ENCODE measurements around the gene ACO1. TPM values are rescaled to one million over a fixed set of nuclear protein-coding genes. Genes with fewer than 3 reads are reported as not detected.

ACO1 gene
- total and polyA plus RNA-seq, 5 experiments from 2014 or later: 8.3 to 14.5 (median 11.0) TPM

DNA sequence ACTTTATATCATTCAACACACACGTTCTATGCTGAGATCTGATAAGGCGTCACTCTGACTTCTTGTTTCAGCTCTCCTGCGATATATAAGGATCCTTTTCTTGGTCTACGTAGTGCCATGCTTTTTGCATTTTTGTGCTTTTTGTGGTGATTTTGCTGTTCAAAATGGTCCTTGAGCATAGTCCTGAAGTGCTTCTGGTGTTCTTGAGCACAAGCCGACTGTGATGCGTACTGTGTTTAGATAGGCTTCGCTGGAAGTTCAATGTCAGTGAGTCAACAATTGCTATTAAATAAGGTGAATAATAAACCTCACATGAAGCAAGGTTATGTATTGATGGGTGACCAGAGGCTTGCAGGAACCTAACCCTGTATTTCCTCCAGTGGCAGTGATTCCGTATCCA, 46.8 kb downstream of the ACO1 start:
- peak overlapping the region in 1 of 10 donors; percentile 54 for H3K27ac Mint-ChIP-seq
- POLR2A ChIA-PET: no interaction called here
- DNase-seq (no peak), ATAC-seq (no peak)
- no peak overlapping the region for H3K4me3 Mint-ChIP-seq
- peaks cover 0 to 6% (median 4%) of the 10 kb centered on the region in 4 donors for H3K4me1 Mint-ChIP-seq
- H3K36me3 Mint-ChIP-seq: peaks cover 0 to 62% (median 2%) of the 10 kb centered on the region in 3 donors
- H3K27me3 Mint-ChIP-seq: no peaks in the 10 kb centered on the region
- no peaks in the 10 kb centered on the region for H3K9me3 Mint-ChIP-seq

DNA sequence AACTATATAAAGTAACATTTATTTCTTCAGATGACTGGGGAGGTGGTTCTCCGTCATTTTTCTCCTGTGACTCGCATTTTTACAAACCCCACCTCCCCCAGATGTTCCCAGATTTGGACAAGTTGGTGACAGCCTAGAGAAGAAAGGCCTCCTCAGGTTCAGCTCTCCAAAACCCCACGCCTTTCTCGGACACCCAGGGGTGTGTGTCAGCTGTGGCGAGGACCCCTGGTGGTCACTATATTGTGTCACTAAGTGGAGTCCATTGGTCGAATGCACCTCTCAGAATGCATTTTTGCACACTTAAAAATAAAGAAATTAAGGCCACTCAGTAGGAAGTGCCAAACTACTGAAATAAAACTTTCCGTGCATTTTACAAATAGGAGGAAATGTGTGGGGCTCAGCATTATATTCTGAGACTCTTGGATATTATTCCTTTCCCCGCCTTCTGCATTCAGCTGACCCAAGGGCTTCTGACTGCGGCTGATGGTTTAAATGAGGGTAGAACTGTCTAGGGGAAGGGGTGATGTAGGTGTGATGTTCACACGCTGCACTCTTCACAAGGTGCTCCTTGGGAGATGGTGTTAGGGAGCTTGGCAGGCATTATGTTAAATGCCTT, 47.6 kb downstream of the ACO1 start:
- ATAC-seq: peak; percentile 59 to 72
- Mint-ChIP-seq H3K9me3 (no peaks in the 10 kb centered on the region), H3K27me3 (no peaks in the 10 kb centered on the region), H3K36me3 (peaks cover 0 to 66% (median 0%) of the 10 kb centered on the region in 3 donors), H3K4me1 (peaks cover 0 to 4% (median 2%) of the 10 kb centered on the region in 4 donors), H3K4me3 (no peak overlapping the region), H3K27ac (peak overlapping the region in 4 of 10 donors; percentile 23 to 58 (median 52))
- peak; percentile 13 to 69 (median 30) for DNase-seq
- POLR2A ChIA-PET: no interaction called here

GRCh38 chr9:32434892-32435291, 50.4 kb downstream of the ACO1 start:
- no peak for ATAC-seq
- Mint-ChIP-seq H3K9me3 (no peaks in the 10 kb centered on the region), H3K27ac (no peak overlapping the region), H3K27me3 (no peaks in the 10 kb centered on the region), H3K4me3 (no peak overlapping the region), H3K36me3 (peaks cover 0 to 79% (median 2%) of the 10 kb centered on the region in 3 donors), H3K4me1 (peaks cover 0 to 2% (median 0%) of the 10 kb centered on the region in 4 donors)
- POLR2A ChIA-PET: no interaction called here
- DNase-seq: no peak

DNA sequence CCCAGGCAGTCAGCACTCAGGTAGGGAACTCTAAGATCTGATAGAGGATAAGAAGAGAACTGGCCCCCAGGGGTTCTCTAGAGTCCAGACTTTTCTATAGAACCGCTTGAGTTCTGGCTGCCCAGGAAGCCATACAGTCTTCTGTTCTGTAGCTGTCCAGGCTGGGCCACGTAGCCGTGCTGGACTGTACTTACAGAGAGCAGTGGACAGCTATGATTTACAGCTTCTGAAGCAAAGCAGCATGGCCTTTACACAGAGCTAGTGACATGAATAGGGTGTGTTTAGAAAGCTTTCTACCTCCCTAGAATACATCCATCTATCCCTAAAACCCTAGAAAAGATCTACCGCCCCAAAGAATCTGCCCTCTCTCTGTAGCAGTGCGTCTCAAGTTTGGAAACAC, 57.2 kb downstream of the ACO1 start:
- H3K36me3 Mint-ChIP-seq: peaks cover 0 to 88% (median 37%) of the 10 kb centered on the region in 3 donors
- H3K27me3 Mint-ChIP-seq: no peaks in the 10 kb centered on the region
- peak overlapping the region in 4 of 10 donors; percentile 37 to 42 (median 38) for H3K27ac Mint-ChIP-seq
- ATAC-seq (no peak), DNase-seq (no peak)
- POLR2A ChIA-PET: no interaction called here
- no peak overlapping the region for H3K4me3 Mint-ChIP-seq
- H3K4me1 Mint-ChIP-seq: peaks cover 0 to 2% (median 0%) of the 10 kb centered on the region in 4 donors
- H3K9me3 Mint-ChIP-seq: no peaks in the 10 kb centered on the region

DNA sequence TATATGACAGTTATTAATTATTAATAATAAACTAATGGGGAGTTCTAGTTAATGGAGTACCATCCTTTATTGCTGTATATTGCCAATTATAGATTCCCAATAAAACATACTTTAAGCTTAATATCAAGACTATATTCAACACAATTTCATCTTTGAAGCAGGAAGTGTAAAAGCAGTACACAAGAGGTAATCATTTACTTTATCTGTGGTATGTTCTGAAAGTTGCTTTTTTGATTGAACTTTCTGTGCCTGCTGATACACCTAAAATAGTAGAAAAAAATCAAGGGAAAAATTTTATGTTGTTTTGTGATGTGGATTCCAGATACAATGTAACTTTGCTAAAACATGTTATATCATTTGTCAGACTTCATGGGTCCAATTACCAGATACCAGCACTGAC, 58.0 kb downstream of the ACO1 start:
- peak overlapping the region in 1 of 10 donors; percentile 29 for H3K27ac Mint-ChIP-seq
- DNase-seq (no peak), ATAC-seq (no peak)
- peaks cover 5 to 87% (median 44%) of the 10 kb centered on the region in 3 donors for H3K36me3 Mint-ChIP-seq
- H3K9me3 Mint-ChIP-seq: no peaks in the 10 kb centered on the region
- H3K4me1 Mint-ChIP-seq: peaks cover 0 to 4% (median 0%) of the 10 kb centered on the region in 4 donors
- POLR2A ChIA-PET: no interaction called here
- no peak overlapping the region for H3K4me3 Mint-ChIP-seq
- no peaks in the 10 kb centered on the region for H3K27me3 Mint-ChIP-seq

DNA sequence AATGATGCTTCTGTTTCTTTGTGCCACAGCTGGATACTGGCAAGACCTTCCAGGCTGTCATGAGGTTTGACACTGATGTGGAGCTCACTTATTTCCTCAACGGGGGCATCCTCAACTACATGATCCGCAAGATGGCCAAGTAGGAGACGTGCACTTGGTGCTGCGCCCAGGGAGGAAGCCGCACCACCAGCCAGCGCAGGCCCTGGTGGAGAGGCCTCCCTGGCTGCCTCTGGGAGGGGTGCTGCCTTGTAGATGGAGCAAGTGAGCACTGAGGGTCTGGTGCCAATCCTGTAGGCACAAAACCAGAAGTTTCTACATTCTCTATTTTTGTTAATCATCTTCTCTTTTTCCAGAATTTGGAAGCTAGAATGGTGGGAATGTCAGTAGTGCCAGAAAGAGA, 65.5 kb downstream of the ACO1 start:
- DNase-seq (no peak), ATAC-seq (no peak)
- Mint-ChIP-seq H3K27me3 (no peaks in the 10 kb centered on the region), H3K4me3 (no peak overlapping the region), H3K27ac (no peak overlapping the region), H3K4me1 (peaks cover 0 to 4% (median 0%) of the 10 kb centered on the region in 4 donors), H3K36me3 (peaks cover 10 to 83% (median 41%) of the 10 kb centered on the region in 3 donors), H3K9me3 (no peaks in the 10 kb centered on the region)
- POLR2A ChIA-PET: no interaction called here

GRCh38 chr9:32454280-32454679, 69.8 kb downstream of the ACO1 start:
- ATAC-seq: no peak
- peak overlapping the region in 1 of 10 donors; percentile 23 for H3K27ac Mint-ChIP-seq
- H3K27me3 Mint-ChIP-seq: no peaks in the 10 kb centered on the region
- no peaks in the 10 kb centered on the region for H3K9me3 Mint-ChIP-seq
- POLR2A ChIA-PET: no interaction called here
- no peak for DNase-seq
- H3K36me3 Mint-ChIP-seq: peaks cover 9 to 78% (median 20%) of the 10 kb centered on the region in 3 donors
- H3K4me3 Mint-ChIP-seq: no peak overlapping the region
- peaks cover 0 to 2% (median 0%) of the 10 kb centered on the region in 4 donors for H3K4me1 Mint-ChIP-seq

GRCh38 chr9:32455738-32456137, 71.3 kb downstream of the ACO1 start:
- Mint-ChIP-seq H3K36me3 (peaks cover 9 to 77% (median 16%) of the 10 kb centered on the region in 3 donors), H3K27me3 (no peaks in the 10 kb centered on the region)

GRCh38 chr9:32456564-32456963, 72.1 kb downstream of the ACO1 start:
- POLR2A ChIA-PET: no interaction called here
- H3K4me3 Mint-ChIP-seq: no peak overlapping the region
- ATAC-seq: no peak
- H3K27me3 Mint-ChIP-seq: no peaks in the 10 kb centered on the region
- DNase-seq: no peak
- H3K9me3 Mint-ChIP-seq: no peaks in the 10 kb centered on the region
- H3K36me3 Mint-ChIP-seq: peaks cover 9 to 77% (median 13%) of the 10 kb centered on the region in 3 donors
- peaks cover 0 to 2% (median 0%) of the 10 kb centered on the region in 4 donors for H3K4me1 Mint-ChIP-seq
- H3K27ac Mint-ChIP-seq: peak overlapping the region in 3 of 10 donors; percentile 5 to 66 (median 32)

More at GRCh38 chr9:32455738-32456137, 71.3 kb downstream of the ACO1 start:
- Mint-ChIP-seq H3K4me3 (no peak overlapping the region), H3K27ac (peak overlapping the region in 2 of 10 donors; percentile 37 to 51), H3K4me1 (peaks cover 0 to 2% (median 0%) of the 10 kb centered on the region in 4 donors), H3K9me3 (no peaks in the 10 kb centered on the region)
- POLR2A ChIA-PET: no interaction called here
- ATAC-seq (no peak), DNase-seq (no peak)

- H3K36me3 Mint-ChIP-seq: peaks cover 5 to 80% (median 9%) of the 10 kb centered on the region in 3 donors
- no peak overlapping the region for H3K4me3 Mint-ChIP-seq
- POLR2A ChIA-PET: no interaction called here
Observed at GRCh38 chr9:32463500-32464293, 79.3 kb downstream of the ACO1 start.

DNA sequence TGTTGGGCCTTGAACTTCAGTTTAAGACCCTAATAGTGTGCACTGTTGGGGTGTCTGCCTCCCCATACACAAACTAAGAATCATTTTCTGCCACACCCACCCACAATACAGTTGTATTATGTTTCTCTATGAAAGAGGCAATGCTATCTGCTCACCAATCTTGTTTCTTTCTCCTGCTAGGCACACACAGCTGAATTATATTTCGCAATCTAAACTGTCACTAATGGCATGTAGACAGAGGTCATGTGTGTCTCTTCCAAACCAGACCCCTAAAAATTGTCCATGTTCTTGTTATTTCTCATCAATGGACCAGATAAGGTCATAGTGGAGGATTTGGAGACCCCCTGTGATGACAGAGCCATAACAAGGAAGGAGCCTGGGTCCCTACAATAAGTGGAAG, 84.3 kb downstream of the ACO1 start:
- peaks cover 0 to 89% (median 33%) of the 10 kb centered on the region in 3 donors for H3K36me3 Mint-ChIP-seq
- no peaks in the 10 kb centered on the region for H3K27me3 Mint-ChIP-seq
- DNase-seq (no peak), ATAC-seq (no peak)
- POLR2A ChIA-PET: no interaction called here
- H3K27ac Mint-ChIP-seq: peak overlapping the region in 1 of 10 donors; percentile 15
- peaks cover 0 to 4% (median 3%) of the 10 kb centered on the region in 4 donors for H3K4me1 Mint-ChIP-seq
- H3K4me3 Mint-ChIP-seq: no peak overlapping the region
- H3K9me3 Mint-ChIP-seq: no peaks in the 10 kb centered on the region

More at GRCh38 chr9:32463500-32464293, 79.3 kb downstream of the ACO1 start:
- peak overlapping the region in 1 of 10 donors; percentile 86 for H3K27ac Mint-ChIP-seq
- DNase-seq (no peak), ATAC-seq (no peak)
- no peaks in the 10 kb centered on the region for H3K9me3 Mint-ChIP-seq
- peaks cover 0 to 4% (median 3%) of the 10 kb centered on the region in 4 donors for H3K4me1 Mint-ChIP-seq
- no peaks in the 10 kb centered on the region for H3K27me3 Mint-ChIP-seq

GRCh38 chr9:32472344-32472743, 87.9 kb downstream of the ACO1 start:
- Mint-ChIP-seq H3K36me3 (peaks cover 7 to 88% (median 45%) of the 10 kb centered on the region in 3 donors), H3K27ac (no peak overlapping the region), H3K27me3 (no peaks in the 10 kb centered on the region), H3K4me1 (peaks cover 0 to 4% (median 0%) of the 10 kb centered on the region in 4 donors), H3K4me3 (no peak overlapping the region), H3K9me3 (no peaks in the 10 kb centered on the region)
- ATAC-seq (no peak), DNase-seq (no peak)
- POLR2A ChIA-PET: no interaction called here

GRCh38 chr9:32483343-32483742, 98.9 kb downstream of the ACO1 start:
- ATAC-seq (no peak), DNase-seq (no peak)
- Mint-ChIP-seq H3K9me3 (no peaks in the 10 kb centered on the region), H3K36me3 (peaks cover 8 to 97% (median 41%) of the 10 kb centered on the region in 3 donors), H3K4me3 (no peak overlapping the region), H3K27me3 (no peaks in the 10 kb centered on the region), H3K27ac (peak overlapping the region in 1 of 10 donors; percentile 48), H3K4me1 (no peaks in the 10 kb centered on the region)
- POLR2A ChIA-PET: no interaction called here

All from naive thymus-derived CD8-positive, alpha-beta T cell (primary cell).